ENCODE measurements around the gene RPN1.

GRCh38 chr3:128616516-128617269 lies 33.9 kb downstream of the RPN1 start:
- no peak for TF ChIP-seq POLR2A (IDR thresholded peaks at IDR 0.05; ENCODE audit: control extremely low read depth in 1 of 2, low read depth in 2 of 2, low read length in 2 of 2)
- TF ChIP-seq CTCF (IDR thresholded peaks at IDR 0.05; ENCODE audit: control extremely low read depth in 1 of 3, insufficient read depth in 1 of 3, low read depth in 1 of 3, low read length in 3 of 3) = no peak
